Measurements from ENCODE around the gene WWOX. TPM values are rescaled to one million over a fixed set of nuclear protein-coding genes. Genes with fewer than 3 reads are reported as not detected.

The WWOX gene
- total and polyA plus RNA-seq, 2 donors (not counting 3 experiments of a cell fraction or from before 2014, with no cell fraction given), result 6.2 to 12.5 TPM

- Histone ChIP-seq H4K20me1 (replicated peaks; ENCODE audit: control insufficient read depth, extremely low read depth, insufficient read depth, low read length) (no peaks in the 10 kb centered on the region), H3K9me1 (replicated peaks; ENCODE audit: control insufficient read depth, extremely low read depth, insufficient read depth, low read length) (no peaks in the 10 kb centered on the region), H3K4me3 (replicated peaks in 1 of 3; ENCODE audit: insufficient read depth in 1 of 3, low read depth in 1 of 3, low read length in 3 of 3) (no peak overlapping the region), H3K4me2 (ENCODE audit: insufficient read depth, low read length) (no peak overlapping the region), H3K27me3 (ENCODE audit: control insufficient read depth in 2 of 2, insufficient read depth in 2 of 2, low read length in 2 of 2) (no peaks in the 10 kb centered on the region), H3K79me2 (ENCODE audit: control insufficient read depth, insufficient read depth, low read length) (no peaks in the 10 kb centered on the region), H3K27ac (ENCODE audit: insufficient read depth, low read depth, low read length) (no peak overlapping the region), H3K9ac (replicated peaks; ENCODE audit: extremely low read depth, insufficient read depth, low read length) (no peak overlapping the region), H3K9me3 (replicated peaks; ENCODE audit: control insufficient read depth, insufficient read depth, low read length) (no peaks in the 10 kb centered on the region), H3K36me3 (ENCODE audit: control insufficient read depth in 2 of 2, extremely low read depth in 1 of 2, insufficient read depth in 2 of 2, low read length in 2 of 2) (no peaks in the 10 kb centered on the region), H3K4me1 (ENCODE audit: control insufficient read depth, extremely low read depth, insufficient read depth, low read length) (no peaks in the 10 kb centered on the region), H2AFZ (ENCODE audit: low read depth, low read length) (no peak overlapping the region)
- dilution Hi-C loops (cut with MboI; ENCODE audit: extremely low pct_ligation_motif_present, low sequenced_read_pairs), result no loop called here
- FAIRE-seq (no peak), DNase-seq (ENCODE audit: low read depth, low spot score) (no peak)
- BruUV-seq (replicated peaks), result no TSS peak
- ChIA-PET POLR2A (no interaction called here), CTCF (no interaction called here)
- TF ChIP-seq MAX (IDR thresholded peaks at IDR 0.05; ENCODE audit: insufficient read depth, insufficient read length), result no peak
- TF ChIP-seq FOS (IDR thresholded peaks at IDR 0.05; ENCODE audit: borderline replicate concordance, insufficient read depth, low read length), result no peak
- no peak for TF ChIP-seq GATA2 (IDR thresholded peaks at IDR 0.05; ENCODE audit: insufficient read depth, insufficient read length, low read depth, low read length)
- no peak for TF ChIP-seq MYC (IDR thresholded peaks at IDR 0.05; ENCODE audit: low read depth, low read length)
- no peak for TF ChIP-seq CTCF (IDR thresholded peaks at IDR 0.05; ENCODE audit: extremely low read depth in 1 of 2, insufficient read depth in 1 of 2, low read depth in 1 of 2, low read length in 2 of 2)
- TF ChIP-seq EZH2 (IDR thresholded peaks at IDR 0.05; ENCODE audit: borderline replicate concordance, low read depth, low read length, severe bottlenecking), result no peak
- no peak for TF ChIP-seq JUN (IDR thresholded peaks at IDR 0.05; ENCODE audit: borderline replicate concordance, insufficient read depth, insufficient read length, low read depth)
- TF ChIP-seq POLR2AphosphoS5 (IDR thresholded peaks at IDR 0.05; ENCODE audit: insufficient read depth, low read depth, low read length), result no peak
- intact Hi-C loops (cut with micrococcal nuclease), result no loop called here
Measured at GRCh38 chr16:78689028-78689427, 589.6 kb downstream of the WWOX start.
